GM18526 (cell line): ENCODE data around the gene GALNT10.

Experiments used
- POLR2A ChIP-seq: IDR thresholded peaks from 3 replicates; pipeline ENCODE4 v1.6.1; 2011; ENCODE audit not compliant: insufficient read length; ENCODE audit errors: extremely low read depth

Gene GALNT10

DNA sequence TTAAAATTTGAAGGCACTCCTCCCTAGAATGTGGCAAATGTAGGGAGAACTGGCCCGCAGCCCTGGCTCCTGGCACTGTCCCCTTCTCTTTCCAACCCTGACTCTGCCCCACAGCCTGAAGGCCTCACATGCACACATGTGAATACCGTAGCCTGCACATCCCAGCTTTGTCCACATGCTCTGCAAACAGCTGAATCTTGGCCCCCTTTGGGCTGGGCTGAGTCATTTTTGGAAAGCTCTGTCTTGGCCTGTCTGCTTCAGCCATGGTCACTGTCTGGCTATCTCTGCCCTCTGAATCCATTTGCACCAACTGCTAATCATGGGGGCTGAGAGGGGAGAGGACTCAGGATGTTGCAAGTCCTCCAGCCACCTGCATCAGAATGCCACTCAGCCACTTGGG is 22.1 kb upstream of the GALNT10 start:
- TF ChIP-seq POLR2A, result no peak

DNA sequence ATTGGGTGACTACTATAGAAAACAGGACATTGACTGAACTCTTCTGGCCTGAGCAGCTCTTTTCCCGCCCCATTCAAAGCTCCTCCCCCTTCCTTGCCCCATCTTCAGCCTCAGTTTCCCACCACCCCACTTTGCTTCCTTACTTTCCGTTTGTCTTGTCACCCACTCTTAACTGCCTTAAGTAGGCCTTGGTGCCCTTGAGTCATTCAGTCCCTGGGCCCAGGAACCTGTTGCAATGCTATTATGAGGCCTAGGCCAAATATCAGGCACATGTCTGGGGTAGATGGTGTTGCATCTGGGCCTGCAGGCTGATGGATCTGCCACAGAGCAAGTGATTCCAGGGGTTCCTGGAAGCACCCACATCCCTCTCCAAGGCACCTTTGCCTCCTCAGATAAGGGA is 17.7 kb upstream of the GALNT10 start:
- no peak for TF ChIP-seq POLR2A

DNA sequence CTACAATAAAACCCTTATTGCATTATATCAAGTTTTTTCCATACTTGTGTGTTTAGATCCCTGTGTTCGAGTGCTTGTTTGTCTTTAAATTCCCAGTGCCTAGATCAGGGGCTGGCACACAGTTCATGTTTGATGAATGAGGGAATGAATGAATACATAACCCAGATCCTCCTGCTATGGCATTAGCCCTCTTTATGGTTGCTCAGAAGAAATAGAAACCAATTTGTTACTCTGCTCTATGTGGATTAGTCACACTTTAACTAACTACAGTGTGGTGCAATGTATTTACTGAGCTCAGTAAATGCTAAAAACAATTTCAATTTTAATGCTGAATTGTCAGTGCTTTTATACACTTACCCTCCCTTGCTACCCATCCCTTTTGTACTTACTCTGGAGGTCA is 16.4 kb upstream of the GALNT10 start:
- TF ChIP-seq POLR2A, result no peak

DNA sequence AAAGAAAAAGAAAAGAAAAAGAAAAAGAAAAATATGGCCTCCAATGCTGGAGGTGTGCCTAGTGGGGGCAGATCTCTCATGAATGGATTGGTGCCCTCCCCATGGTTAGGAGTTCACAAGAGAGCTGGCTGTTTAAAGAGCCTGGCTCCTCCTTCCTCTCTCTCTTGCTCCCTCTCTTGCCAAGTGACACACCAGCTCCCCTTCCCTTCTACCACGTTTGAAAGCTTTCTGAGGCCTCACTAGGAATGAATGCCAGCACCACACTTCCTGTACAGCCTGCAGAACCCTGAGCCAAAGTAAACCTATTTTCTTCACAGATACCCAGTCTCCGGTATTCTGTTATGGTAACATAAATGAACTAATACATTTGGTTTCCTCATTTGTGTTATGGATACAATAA is 14.4 kb upstream of the GALNT10 start:
- no peak for TF ChIP-seq POLR2A

DNA sequence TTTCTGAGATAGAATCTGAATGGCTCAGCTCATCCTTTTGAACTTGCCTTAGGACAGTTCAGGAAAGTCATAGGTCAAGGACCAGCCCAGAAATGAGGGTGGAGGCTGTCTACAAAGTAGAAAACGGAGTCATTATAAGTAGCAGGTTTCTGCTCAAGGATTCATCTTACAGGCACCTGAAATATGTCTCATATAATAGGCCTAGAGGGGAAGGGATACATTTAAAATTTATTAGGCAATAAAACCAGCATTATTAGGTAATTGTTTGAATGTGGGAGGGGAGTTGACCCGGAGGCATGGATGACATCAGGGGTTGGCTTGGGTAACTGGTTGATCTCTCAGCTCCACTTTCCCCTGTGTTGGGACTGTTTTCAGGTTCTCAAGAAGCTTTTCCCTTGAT is 11.9 kb upstream of the GALNT10 start:
- TF ChIP-seq POLR2A, result no peak

DNA sequence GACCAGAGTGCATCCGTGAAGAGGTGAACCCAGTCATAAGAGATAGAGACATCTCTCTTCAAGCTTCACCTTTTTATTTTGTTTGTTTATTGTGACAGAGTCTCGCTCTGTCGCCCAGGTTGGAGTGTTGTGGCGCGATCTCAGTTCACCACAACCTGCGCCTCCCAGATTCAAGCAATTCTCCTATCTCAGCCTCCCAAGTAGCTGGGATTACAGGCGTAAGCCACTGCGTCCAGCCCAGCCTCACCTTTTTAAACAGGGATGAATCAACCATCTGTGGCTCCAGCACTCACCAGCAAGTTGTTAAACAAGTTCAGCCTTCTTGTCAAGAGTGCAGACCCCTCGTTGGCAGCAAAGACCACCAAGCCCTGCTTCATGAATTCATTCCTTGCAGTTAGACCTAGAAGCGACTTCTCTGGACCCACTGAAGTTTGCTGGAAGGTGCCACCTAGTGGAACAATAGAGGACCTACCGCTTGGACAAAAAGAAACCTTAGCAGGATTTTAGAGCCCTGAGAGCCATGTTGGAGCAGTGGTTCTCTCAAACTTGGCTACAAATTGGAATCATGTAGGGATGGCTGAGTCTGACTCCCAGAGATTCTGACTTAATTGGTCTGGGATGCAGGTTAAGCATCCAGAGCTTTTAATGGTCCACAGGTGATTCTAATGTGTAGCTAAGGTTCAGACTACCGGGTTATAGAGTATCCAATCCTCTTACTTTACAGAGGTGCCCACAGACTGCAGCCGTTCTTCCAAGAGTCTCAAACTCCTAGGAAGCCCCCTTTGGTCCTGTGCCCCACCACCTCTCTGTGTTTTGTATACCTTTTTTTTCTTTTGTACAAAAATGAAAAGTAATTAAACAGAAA is 10.5 kb upstream of the GALNT10 start:
- no peak for TF ChIP-seq POLR2A

DNA sequence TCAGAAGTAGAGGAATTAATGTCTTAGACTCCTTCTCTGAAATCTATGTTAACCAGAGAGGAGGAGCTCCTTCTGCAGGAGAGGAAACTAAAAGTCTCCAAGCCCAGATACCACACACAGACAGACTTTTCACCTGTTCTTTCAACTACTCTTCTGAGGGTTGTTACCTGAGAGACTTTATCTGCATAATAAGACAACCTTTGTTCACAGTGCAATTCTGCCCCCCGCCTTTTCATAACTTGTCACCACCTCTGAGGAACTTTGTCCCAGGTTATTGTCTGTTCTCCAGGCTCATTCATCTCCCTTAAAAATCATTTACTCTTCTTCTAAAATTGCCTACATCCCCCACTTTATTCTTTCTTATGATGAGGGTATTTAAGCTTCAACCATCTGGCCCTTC is 9.4 kb upstream of the GALNT10 start:
- TF ChIP-seq POLR2A, result no peak

DNA sequence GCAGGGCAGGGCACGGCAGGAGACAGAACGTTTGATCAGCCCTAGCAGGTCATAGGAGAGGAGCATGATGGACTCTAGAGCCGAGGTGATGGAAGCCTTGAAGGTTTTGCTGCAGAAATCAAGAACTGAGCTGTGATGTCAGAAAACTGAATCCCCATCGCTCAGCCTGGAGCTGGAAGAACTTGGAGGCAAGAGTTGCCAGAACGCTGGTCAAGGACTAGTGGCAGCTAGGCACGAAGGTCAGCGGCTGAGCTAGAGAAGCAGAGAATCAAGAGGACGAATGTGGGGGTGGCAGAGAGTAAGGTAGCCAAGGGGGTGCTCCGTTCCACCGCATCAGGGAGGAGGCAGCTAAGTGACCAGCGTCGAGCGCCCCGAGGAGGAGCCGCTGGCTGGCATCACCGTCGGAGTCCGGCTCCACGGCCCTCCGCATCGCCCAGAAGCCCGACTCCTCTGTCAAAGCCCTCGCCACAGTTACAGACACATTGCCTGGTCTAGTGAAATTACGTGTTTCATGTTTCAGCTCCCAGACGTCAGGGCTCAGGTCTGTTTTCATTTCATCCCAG is 1.2 kb upstream of the GALNT10 start:
- no peak for TF ChIP-seq POLR2A

DNA sequence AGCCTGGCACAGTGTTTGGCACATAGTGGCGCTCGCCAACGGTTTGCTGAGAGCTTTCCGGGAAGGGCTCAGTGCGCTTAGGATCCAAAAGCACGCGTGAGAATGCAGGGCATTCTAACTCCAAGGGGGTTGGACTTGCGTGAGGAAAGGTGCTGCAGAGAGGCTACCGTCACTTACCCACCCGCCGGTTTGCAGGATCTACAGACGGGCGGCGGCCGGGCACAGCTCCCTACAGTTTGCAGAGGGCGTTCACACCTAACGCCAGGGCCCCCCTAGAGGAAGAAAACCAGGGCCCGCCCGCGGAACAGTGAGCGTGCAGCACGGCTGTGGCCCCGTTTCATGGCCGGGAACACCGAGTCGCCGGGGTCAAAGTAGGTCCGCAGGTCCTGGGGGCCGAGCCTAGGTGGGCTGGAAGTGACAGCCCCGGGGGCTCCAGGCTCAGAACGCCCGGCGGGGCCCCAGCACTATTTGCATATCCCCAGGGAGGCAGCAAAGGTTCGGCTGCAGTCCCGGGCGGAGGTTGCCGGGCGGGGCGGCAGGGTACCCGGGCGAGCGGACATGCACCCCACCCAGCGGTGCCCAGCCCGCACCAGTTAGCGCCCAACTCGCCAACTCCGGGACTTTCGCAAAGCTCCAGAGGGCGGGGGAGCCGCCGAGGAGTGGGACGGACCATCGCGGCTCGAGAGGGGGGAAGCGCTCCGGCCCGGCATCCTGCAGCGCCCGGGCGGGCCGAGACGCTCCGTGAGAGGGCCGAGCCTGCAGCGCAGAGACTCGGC is 526 bp upstream of the GALNT10 start:
- TF ChIP-seq POLR2A, result peak; percentile 62

DNA sequence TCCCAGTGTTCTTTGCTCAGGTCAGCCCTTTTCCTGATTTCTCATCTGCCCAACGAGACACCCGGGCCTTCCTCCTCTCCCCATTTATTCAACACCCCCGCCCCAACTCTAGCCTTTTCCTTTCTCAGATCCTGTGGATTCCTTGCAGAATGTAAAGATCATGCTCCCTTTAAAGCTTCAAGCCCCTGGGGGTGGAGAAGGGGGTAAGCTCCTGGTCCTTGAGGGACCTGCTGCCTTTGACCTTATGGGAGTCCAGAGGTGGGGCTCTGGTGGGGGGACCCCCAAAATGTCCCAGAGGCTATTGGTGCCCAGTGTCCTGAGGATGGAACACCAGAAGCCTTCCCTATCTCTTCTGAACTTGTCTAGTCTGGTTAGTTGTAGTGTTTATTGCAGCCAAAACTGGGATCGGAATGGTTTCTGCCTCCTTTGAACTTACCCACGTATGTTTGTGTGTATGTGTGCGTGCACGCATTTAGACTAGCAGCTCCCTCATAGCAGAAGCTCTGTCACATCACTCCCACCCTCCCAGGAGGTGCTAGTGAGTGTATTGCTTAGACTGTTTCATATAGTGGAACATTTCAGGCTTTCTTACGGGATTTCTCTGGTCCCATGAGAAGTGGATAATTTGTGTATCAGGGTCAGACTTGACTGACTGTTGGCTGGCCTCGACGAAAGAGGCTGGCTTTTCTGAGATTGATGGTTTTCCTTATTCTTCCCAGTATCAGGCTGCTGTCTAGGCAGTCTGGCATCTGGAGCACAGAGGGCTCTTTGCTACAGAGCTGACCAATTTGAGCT is 1.1 kb downstream of the GALNT10 start:
- TF ChIP-seq POLR2A, result no peak

DNA sequence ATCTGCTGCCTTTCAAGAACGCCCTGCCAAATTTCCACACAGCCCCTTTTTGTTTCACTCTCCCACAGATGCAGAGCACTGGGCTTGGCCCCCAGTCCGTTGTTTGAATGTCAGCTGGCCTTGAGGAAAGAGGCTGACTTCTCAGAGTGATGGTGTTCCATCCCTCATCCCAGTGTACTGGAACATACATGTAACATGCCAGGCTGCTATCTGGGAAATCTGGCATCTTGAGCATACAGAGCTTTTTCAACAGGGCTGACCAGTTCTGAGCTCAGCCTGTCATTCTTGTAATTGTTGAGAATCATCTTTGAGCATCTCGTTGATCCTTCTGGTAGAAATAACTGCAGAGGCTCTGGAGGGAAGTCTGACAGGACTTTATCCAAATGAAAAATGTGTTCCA is 2.8 kb downstream of the GALNT10 start:
- no peak for TF ChIP-seq POLR2A

DNA sequence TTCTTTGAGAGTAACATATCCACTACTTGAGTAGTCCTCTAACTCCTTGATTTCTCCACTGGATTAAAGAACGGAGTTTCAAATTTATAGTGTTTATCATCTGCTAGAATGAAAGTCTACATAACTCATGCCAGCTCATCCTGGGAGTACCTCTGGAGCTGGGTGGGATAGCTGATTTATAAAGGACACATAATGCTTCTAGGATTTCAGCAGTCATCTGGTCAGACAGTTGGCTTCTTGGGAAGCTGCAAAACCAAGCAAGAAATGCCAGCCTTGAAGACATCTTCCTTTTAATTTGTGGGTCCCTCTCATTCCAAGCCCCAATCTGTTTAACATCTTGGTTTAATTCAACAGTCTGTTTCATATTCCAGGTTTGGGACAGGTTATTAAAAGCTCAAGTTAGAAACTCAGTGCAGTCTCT is 3.2 kb downstream of the GALNT10 start:
- TF ChIP-seq POLR2A, result no peak

DNA sequence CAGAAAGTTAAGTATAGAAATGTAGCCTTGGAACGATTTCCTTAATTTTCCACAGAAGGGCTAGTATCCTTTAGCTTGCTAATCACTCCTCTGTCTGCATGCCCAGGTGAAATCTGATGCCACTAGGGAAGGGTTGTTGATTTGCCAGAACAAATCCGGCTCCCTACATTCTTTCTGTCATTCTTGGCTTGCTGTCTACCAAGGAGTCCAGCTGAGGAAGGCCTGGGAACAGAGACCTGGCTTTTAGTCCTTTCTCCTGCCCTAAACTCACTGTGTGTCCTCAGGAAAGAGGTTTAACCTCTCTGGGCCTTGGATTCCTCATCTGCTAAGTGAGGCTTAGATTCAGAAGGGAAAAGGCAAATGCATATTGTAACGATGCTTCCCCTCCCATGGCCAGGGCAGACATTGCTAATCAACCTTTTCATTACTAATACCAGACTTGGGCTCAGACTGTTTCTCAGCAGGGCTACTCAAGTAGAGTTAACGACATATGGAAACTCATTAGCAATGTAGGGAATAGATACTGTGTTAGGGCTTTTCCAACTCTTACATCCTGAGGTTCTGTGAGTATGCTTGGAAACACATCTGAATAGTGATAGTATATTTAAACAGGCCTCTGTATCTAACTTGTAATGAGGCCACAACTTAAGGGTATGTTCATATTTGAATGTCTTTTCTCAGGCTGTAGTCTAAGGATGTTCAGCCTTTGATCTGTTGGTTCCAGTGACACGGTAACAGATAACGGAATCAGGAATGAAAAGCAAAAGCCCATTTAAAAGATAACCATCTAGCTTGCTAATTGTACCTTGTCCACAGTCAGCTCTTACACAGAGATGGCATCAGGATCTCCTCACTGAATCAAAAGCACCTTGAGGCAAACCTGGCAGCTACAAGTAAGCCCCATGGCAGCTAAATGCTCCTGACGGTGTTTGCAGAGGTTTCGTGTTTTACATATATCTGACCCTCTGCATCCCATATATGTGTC is 4.1 kb downstream of the GALNT10 start:
- no peak for TF ChIP-seq POLR2A

DNA sequence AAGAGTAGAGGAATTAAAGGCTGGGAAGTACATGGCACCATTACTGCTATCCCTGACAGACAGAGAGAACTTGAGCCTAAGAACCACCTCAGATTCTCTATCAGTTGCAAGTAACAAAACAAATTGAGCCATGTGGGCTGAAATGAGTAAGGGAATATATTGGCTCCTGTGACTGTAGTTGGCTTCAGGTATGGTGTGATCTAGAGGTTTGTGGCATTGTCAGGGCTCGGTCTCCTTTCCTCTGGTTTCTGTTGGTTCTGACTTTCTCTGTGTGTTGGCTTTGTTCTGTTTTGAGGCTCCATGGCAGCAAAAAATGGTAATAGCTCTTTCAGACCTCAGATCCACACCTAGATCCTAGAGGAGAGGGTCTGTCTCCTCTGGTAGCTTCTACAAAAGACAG is 5.7 kb downstream of the GALNT10 start:
- TF ChIP-seq POLR2A, result no peak
